ENCODE results near the gene BSCL2.

DNA sequence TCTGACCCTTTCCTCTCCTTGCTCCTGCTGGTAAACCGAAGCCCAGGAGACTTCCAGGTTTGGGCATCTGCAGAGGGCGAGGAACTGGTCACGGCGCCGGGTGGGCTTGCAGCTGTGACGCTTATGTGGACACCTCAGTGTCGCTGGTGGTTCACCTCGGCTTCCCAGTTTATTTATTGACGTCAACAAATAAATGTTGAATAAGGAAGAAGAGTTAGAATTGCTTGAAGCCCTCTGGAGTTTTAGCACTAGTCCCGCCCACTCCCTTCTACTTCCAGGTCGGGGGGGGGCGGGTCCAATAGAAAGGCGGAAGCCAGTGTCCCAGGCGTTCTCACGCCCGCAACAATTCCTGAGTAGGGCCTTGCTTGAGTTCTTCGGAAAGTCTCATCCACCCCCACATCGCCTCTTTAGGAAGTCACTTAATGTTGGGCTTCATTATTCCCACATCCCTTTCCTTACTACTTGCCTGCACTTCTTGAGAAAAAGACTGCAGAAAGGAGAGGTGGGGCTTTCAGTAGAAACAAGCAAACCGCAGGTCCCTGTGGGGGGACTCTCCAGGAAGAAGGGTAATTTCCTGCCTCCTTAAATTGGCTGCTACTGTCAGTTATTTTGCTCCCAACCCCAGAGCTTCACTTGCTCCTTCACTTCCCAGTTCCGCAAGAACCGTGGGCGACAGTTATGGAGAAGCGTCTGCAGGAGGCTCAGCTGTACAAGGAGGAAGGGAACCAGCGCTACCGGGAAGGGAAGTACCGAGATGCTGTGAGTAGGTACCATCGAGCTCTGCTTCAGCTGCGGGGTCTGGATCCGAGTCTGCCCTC is 21.2 kb upstream of the BSCL2 start, which contains the start of gene TTC9C:
- TF ChIP-seq, protein P1, sequence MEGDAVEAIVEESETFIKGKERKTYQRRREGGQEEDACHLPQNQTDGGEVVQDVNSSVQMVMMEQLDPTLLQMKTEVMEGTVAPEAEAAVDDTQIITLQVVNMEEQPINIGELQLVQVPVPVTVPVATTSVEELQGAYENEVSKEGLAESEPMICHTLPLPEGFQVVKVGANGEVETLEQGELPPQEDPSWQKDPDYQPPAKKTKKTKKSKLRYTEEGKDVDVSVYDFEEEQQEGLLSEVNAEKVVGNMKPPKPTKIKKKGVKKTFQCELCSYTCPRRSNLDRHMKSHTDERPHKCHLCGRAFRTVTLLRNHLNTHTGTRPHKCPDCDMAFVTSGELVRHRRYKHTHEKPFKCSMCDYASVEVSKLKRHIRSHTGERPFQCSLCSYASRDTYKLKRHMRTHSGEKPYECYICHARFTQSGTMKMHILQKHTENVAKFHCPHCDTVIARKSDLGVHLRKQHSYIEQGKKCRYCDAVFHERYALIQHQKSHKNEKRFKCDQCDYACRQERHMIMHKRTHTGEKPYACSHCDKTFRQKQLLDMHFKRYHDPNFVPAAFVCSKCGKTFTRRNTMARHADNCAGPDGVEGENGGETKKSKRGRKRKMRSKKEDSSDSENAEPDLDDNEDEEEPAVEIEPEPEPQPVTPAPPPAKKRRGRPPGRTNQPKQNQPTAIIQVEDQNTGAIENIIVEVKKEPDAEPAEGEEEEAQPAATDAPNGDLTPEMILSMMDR (IDR thresholded peaks at IDR 0.05), result no peak
- TF ChIP-seq POLR2A (IDR thresholded peaks at IDR 0.05), result peak; percentile 66
- peak; percentile 87 for TF ChIP-seq POLR2AphosphoS5 (IDR thresholded peaks at IDR 0.05)

All from prostate gland (tissue), 2 donors.